Muscle layer of colon (tissue), 2 donors: ENCODE data around the gene TK2.

Experiments used
- H3K27ac ChIP-seq: one replicate; pipeline ENCODE4 v1.7.0; 2013; ENCODE audit warnings: low read depth, mild to moderate bottlenecking, low read length, moderate library complexity
- H3K27me3 ChIP-seq, 2 donors: one replicate each; pipeline ENCODE4 v1.7.0; 2013; ENCODE audit warnings: low read length in 2 of 2, mild to moderate bottlenecking in 2 of 2; ENCODE audit not compliant: insufficient read depth in 2 of 2, control insufficient read depth in 1 of 2
- H3K36me3 ChIP-seq: one replicate; pipeline ENCODE4 v1.7.0; 2013; ENCODE audit warnings: mild to moderate bottlenecking, low read length; ENCODE audit not compliant: insufficient read depth
- H3K4me1 ChIP-seq: one replicate; pipeline ENCODE4 v1.7.0; 2013; ENCODE audit warnings: mild to moderate bottlenecking, low read length; ENCODE audit not compliant: insufficient read depth
- H3K4me3 ChIP-seq, 2 donors: one replicate each; pipeline ENCODE4 v1.7.0; 2013; ENCODE audit warnings: low read length in 2 of 2, low read depth in 1 of 2, mild to moderate bottlenecking in 1 of 2, moderate library complexity in 1 of 2
- H3K9ac ChIP-seq: one replicate; pipeline ENCODE4 v1.7.0; 2013; ENCODE audit warnings: low read length
- H3K9me3 ChIP-seq: one replicate; pipeline ENCODE4 v1.7.0; 2013; ENCODE audit warnings: mild to moderate bottlenecking, low read length
- donor health status: abdominal sarcoma.
- donor health status: Adenocarcinoma of cecum.

TK2 gene

GRCh38 chr16:66483689-66484452 lies 66.1 kb downstream of the TK2 start:
- no peaks in the 10 kb centered on the region for H3K27me3 ChIP-seq
- H3K9ac ChIP-seq: no peak overlapping the region
- H3K4me3 ChIP-seq: no peak overlapping the region
- no peaks in the 10 kb centered on the region for H3K9me3 ChIP-seq
- peaks cover 3% of the 10 kb centered on the region for H3K36me3 ChIP-seq
- no peak overlapping the region for H3K27ac ChIP-seq
- peaks cover 11% of the 10 kb centered on the region for H3K4me1 ChIP-seq

GRCh38 chr16:66481943-66482390 lies 68.0 kb downstream of the TK2 start:
- Histone ChIP-seq H3K4me3 (no peak overlapping the region), H3K9me3 (no peaks in the 10 kb centered on the region), H3K36me3 (peaks cover 3% of the 10 kb centered on the region), H3K27me3 (peaks cover 0 to 6% of the 10 kb centered on the region in 2 donors), H3K9ac (no peak overlapping the region), H3K27ac (no peak overlapping the region), H3K4me1 (peaks cover 6% of the 10 kb centered on the region)

- Histone ChIP-seq H3K4me3 (no peak overlapping the region), H3K36me3 (peaks cover 3% of the 10 kb centered on the region), H3K27ac (no peak overlapping the region), H3K4me1 (no peaks in the 10 kb centered on the region), H3K9ac (no peak overlapping the region), H3K27me3 (peaks cover 0 to 10% of the 10 kb centered on the region in 2 donors), H3K9me3 (no peaks in the 10 kb centered on the region)
Measured at GRCh38 chr16:66481081-66481942, 68.6 kb downstream of the TK2 start.

- H3K4me3 ChIP-seq: no peak overlapping the region
- no peaks in the 10 kb centered on the region for H3K4me1 ChIP-seq
- H3K27me3 ChIP-seq: peaks cover 0 to 14% of the 10 kb centered on the region in 2 donors
- H3K9me3 ChIP-seq: no peaks in the 10 kb centered on the region
- no peak overlapping the region for H3K27ac ChIP-seq
- H3K9ac ChIP-seq: no peak overlapping the region
- peaks cover 3% of the 10 kb centered on the region for H3K36me3 ChIP-seq
Measured at GRCh38 chr16:66480265-66481080, 69.4 kb downstream of the TK2 start.

- H3K4me3 ChIP-seq: no peak overlapping the region
- no peaks in the 10 kb centered on the region for H3K36me3 ChIP-seq
- no peaks in the 10 kb centered on the region for H3K9me3 ChIP-seq
- H3K4me1 ChIP-seq: no peaks in the 10 kb centered on the region
- H3K27me3 ChIP-seq: peaks cover 0 to 18% of the 10 kb centered on the region in 2 donors
- no peak overlapping the region for H3K9ac ChIP-seq
- no peak overlapping the region for H3K27ac ChIP-seq
Measured at GRCh38 chr16:66479661-66480264, 70.2 kb downstream of the TK2 start.

GRCh38 chr16:66478733-66479511 lies 71.0 kb downstream of the TK2 start:
- no peaks in the 10 kb centered on the region for H3K9me3 ChIP-seq
- H3K4me1 ChIP-seq: no peaks in the 10 kb centered on the region
- H3K27me3 ChIP-seq: peaks cover 0 to 18% of the 10 kb centered on the region in 2 donors
- no peaks in the 10 kb centered on the region for H3K36me3 ChIP-seq
- H3K27ac ChIP-seq: no peak overlapping the region
- H3K9ac ChIP-seq: no peak overlapping the region
- H3K4me3 ChIP-seq: no peak overlapping the region

- peaks cover 0 to 18% of the 10 kb centered on the region in 2 donors for H3K27me3 ChIP-seq
- no peak overlapping the region for H3K27ac ChIP-seq
- no peak overlapping the region for H3K4me3 ChIP-seq
- H3K36me3 ChIP-seq: no peaks in the 10 kb centered on the region
- no peaks in the 10 kb centered on the region for H3K9me3 ChIP-seq
- no peak overlapping the region for H3K9ac ChIP-seq
- H3K4me1 ChIP-seq: no peaks in the 10 kb centered on the region
Measured at GRCh38 chr16:66477028-66477515, 72.8 kb downstream of the TK2 start.

- no peak overlapping the region for H3K4me3 ChIP-seq
- no peaks in the 10 kb centered on the region for H3K9me3 ChIP-seq
- no peak overlapping the region for H3K9ac ChIP-seq
- H3K27me3 ChIP-seq: peaks cover 0 to 18% of the 10 kb centered on the region in 2 donors
- H3K36me3 ChIP-seq: no peaks in the 10 kb centered on the region
- H3K4me1 ChIP-seq: no peaks in the 10 kb centered on the region
- no peak overlapping the region for H3K27ac ChIP-seq
Measured at GRCh38 chr16:66476328-66477027, 73.4 kb downstream of the TK2 start.

GRCh38 chr16:66475232-66475631 lies 74.7 kb downstream of the TK2 start:
- Histone ChIP-seq H3K4me1 (no peaks in the 10 kb centered on the region), H3K9me3 (no peaks in the 10 kb centered on the region), H3K27me3 (peaks cover 0 to 18% of the 10 kb centered on the region in 2 donors), H3K4me3 (no peak overlapping the region), H3K9ac (no peak overlapping the region), H3K27ac (no peak overlapping the region), H3K36me3 (no peaks in the 10 kb centered on the region)

- H3K9me3 ChIP-seq: no peaks in the 10 kb centered on the region
- no peak overlapping the region for H3K9ac ChIP-seq
- H3K4me3 ChIP-seq: no peak overlapping the region
- H3K36me3 ChIP-seq: no peaks in the 10 kb centered on the region
- H3K27ac ChIP-seq: no peak overlapping the region
- no peaks in the 10 kb centered on the region for H3K4me1 ChIP-seq
- H3K27me3 ChIP-seq: peaks cover 0 to 18% of the 10 kb centered on the region in 2 donors
Measured at GRCh38 chr16:66474750-66475199, 75.1 kb downstream of the TK2 start.
